BJ (cell line): ENCODE data around the gene ZNF304. TPM values are rescaled to one million over a fixed set of nuclear protein-coding genes. Genes with fewer than 3 reads are reported as not detected.

Source experiments
- CTCF ChIA-PET: fragments of 350-600 bp; formaldehyde crosslinking; extraction: SDS; loops from one replicate; lab custom pipeline; 2021; ENCODE audit warnings: antibody characterized with exemption, inconsistent platforms; lab: Yijun Ruan, JAX
- POLR2A ChIA-PET: fragments of 300-600 bp; sonication (Branson Sonifier 250); formaldehyde crosslinking; extraction: SDS; loops from one replicate; lab custom pipeline; 2021; ENCODE audit warnings: antibody characterized with exemption; lab: Charles Lee
- DNase-seq: peaks from one replicate; pipeline ENCODE4 v3.0.0-alpha.2; 2011; ENCODE audit warnings: low read depth
- H3K27me3 ChIP-seq: 2 replicates; pipeline ENCODE4 v1.6.0; 2011; ENCODE audit warnings: low read length; ENCODE audit not compliant: control insufficient read depth, insufficient read depth
- H3K36me3 ChIP-seq: 2 replicates; pipeline ENCODE4 v1.5.1; 2011; ENCODE audit warnings: low read length; ENCODE audit not compliant: control insufficient read depth, insufficient read depth
- H3K4me3 ChIP-seq: 2 replicates; pipeline ENCODE4 v1.5.1; 2011; ENCODE audit warnings: low read depth, mild to moderate bottlenecking, control low read depth, low read length
- polyA plus RNA-seq: library from polyadenylated mRNA; depleted of rRNA; stranded (reverse); fragments of >200 nt; gene quantifications from 2 replicates; pipeline ENCODE4 v1.2.3, GENCODE V29; 2011; rRNA removed
- TF ChIP-seq, protein P1 (sequence below): IDR thresholded peaks from 2 replicates; pipeline ENCODE4 v1.5.1; 2011; ENCODE audit warnings: low read depth, mild to moderate bottlenecking, control low read depth, inconsistent platforms, low read length, moderate library complexity; ENCODE audit not compliant: insufficient read depth

Gene ZNF304
- polyA plus RNA-seq, 1 experiment = 5.4 TPM

DNA sequence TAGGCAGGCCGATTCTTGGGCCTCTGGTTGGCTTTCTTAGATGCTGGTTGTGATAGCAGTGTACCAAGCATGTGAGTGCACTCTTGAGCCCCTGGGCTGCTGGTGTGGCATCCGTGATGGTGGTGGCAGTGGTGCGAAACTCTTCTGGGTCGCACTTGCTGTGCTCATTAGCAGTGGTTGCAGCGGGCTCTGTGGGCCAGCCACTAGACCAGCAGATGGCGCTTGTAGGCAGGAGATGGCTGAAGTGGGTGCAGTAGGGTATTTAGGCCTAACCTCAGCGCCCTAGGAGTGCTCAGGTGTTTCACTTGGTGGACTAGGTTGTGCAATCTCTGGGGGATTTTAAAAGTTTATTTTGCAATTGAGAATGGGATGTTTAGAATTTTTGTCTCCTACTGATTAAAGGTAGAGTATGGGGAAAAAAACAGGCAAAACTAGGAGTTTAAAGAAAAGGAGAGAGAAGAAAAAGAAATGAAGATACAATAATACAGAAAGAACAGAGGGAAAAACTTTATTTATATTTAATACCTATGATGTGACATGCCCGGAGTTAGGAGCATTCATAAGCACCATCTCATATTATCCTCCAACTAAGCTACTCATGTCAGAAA, 55.5 kb downstream of the ZNF304 start:
- CTCF ChIA-PET = interaction anchor here (0.5 to 2.1 kb wide), 6 partner anchors 13 to 924 kb away, joined by 3 to 6 read pairs (median 3); partner anchors contain the start of gene ZNF274
- TF ChIP-seq, protein P1, sequence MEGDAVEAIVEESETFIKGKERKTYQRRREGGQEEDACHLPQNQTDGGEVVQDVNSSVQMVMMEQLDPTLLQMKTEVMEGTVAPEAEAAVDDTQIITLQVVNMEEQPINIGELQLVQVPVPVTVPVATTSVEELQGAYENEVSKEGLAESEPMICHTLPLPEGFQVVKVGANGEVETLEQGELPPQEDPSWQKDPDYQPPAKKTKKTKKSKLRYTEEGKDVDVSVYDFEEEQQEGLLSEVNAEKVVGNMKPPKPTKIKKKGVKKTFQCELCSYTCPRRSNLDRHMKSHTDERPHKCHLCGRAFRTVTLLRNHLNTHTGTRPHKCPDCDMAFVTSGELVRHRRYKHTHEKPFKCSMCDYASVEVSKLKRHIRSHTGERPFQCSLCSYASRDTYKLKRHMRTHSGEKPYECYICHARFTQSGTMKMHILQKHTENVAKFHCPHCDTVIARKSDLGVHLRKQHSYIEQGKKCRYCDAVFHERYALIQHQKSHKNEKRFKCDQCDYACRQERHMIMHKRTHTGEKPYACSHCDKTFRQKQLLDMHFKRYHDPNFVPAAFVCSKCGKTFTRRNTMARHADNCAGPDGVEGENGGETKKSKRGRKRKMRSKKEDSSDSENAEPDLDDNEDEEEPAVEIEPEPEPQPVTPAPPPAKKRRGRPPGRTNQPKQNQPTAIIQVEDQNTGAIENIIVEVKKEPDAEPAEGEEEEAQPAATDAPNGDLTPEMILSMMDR = peak; percentile 89
- DNase-seq = no peak
- Histone ChIP-seq H3K4me3 (no peak overlapping the region), H3K27me3 (no peaks in the 10 kb centered on the region), H3K36me3 (no peaks in the 10 kb centered on the region)
- POLR2A ChIA-PET = no interaction called here

Other genes starting within 250 kb of the ZNF304 start
- not detected in 2 replicates for gene USP29, start 231.3 kb upstream of the ZNF304 start, polyA plus RNA-seq
- not detected in 2 replicates for gene ZIM3, start 206.1 kb upstream of the ZNF304 start, polyA plus RNA-seq
- not detected in 2 replicates for gene DUXA, start 183.8 kb upstream of the ZNF304 start, polyA plus RNA-seq
- gene ZNF264, start 159.8 kb upstream of the ZNF304 start, polyA plus RNA-seq = 7.0 and 7.1 TPM in 2 replicates
- gene AURKC, start 120.2 kb upstream of the ZNF304 start, polyA plus RNA-seq = 1.3 and 1.5 TPM in 2 replicates
- 5.1 and 5.2 TPM in 2 replicates for gene ZNF805, start 110.6 kb upstream of the ZNF304 start, polyA plus RNA-seq
- gene ZNF460, start 70.8 kb upstream of the ZNF304 start, polyA plus RNA-seq = 11.7 and 13.9 TPM in 2 replicates
- 1.7 and 2.1 TPM in 2 replicates for gene ZNF543, start 30.8 kb upstream of the ZNF304 start, polyA plus RNA-seq
- gene TRAPPC2B, start 12.3 kb downstream of the ZNF304 start, polyA plus RNA-seq = 11.0 and 16.3 TPM in 2 replicates
- gene ZNF547, start 12.3 kb downstream of the ZNF304 start, polyA plus RNA-seq = 3.4 and 3.5 TPM in 2 replicates
- 12.7 and 13.3 TPM in 2 replicates for gene ZNF548, start 38.6 kb downstream of the ZNF304 start, polyA plus RNA-seq
- gene ZNF17, start 59.9 kb downstream of the ZNF304 start, polyA plus RNA-seq = 4.2 and 6.0 TPM in 2 replicates
- 10.0 and 11.4 TPM in 2 replicates for gene ZNF749, start 84.1 kb downstream of the ZNF304 start, polyA plus RNA-seq
- 0.13 and 0.21 TPM in 2 replicates for gene VN1R1, start 105.9 kb downstream of the ZNF304 start, polyA plus RNA-seq
- 3.6 and 5.8 TPM in 2 replicates for gene ZNF772, start 126.3 kb downstream of the ZNF304 start, polyA plus RNA-seq
- 8.8 and 11.0 TPM in 2 replicates for gene ZNF419, start 136.5 kb downstream of the ZNF304 start, polyA plus RNA-seq
- 13.0 and 13.1 TPM in 2 replicates for gene ZNF773, start 148.7 kb downstream of the ZNF304 start, polyA plus RNA-seq
- 2.5 and 3.8 TPM in 2 replicates for gene ZNF549, start 176.1 kb downstream of the ZNF304 start, polyA plus RNA-seq
- 6.3 and 7.2 TPM in 2 replicates for gene ZNF550, start 208.6 kb downstream of the ZNF304 start, polyA plus RNA-seq
- 2.9 and 4.0 TPM in 2 replicates for gene ZNF416, start 227.6 kb downstream of the ZNF304 start, polyA plus RNA-seq
- gene ZIK1, start 232.9 kb downstream of the ZNF304 start, polyA plus RNA-seq = 3.9 and 4.9 TPM in 2 replicates
- 1.7 and 2.6 TPM in 2 replicates for gene ZNF530, start 248.6 kb downstream of the ZNF304 start, polyA plus RNA-seq